ENCODE measurements around the gene PTPN14.
A peak's percentile ranks its signal among the peaks of the same experiment; 100 is the strongest.

The PTPN14 gene

DNA sequence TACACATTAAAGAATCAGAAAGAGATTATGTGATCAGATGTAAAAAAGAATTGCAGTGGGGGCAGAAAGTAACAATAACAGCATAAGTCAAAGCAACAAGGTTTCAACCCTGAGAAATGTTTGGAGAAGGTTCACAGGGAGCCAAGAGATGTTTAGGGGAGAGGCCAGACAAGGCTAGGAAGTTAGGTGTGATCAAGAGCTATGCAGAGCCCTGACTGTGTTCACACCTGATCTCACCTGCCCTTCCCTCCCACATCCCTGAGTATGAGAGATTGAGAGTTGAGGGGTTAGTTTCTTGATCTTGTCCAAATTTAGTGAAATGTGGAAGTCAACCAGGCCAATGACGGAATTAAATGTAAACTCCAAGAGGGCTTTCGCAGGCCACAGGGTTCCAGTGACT is 10.2 kb downstream of the PTPN14 start:
- TF ChIP-seq, protein P1, sequence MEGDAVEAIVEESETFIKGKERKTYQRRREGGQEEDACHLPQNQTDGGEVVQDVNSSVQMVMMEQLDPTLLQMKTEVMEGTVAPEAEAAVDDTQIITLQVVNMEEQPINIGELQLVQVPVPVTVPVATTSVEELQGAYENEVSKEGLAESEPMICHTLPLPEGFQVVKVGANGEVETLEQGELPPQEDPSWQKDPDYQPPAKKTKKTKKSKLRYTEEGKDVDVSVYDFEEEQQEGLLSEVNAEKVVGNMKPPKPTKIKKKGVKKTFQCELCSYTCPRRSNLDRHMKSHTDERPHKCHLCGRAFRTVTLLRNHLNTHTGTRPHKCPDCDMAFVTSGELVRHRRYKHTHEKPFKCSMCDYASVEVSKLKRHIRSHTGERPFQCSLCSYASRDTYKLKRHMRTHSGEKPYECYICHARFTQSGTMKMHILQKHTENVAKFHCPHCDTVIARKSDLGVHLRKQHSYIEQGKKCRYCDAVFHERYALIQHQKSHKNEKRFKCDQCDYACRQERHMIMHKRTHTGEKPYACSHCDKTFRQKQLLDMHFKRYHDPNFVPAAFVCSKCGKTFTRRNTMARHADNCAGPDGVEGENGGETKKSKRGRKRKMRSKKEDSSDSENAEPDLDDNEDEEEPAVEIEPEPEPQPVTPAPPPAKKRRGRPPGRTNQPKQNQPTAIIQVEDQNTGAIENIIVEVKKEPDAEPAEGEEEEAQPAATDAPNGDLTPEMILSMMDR (conservative IDR thresholded peaks at IDR 0.05; ENCODE audit: low read length) = no peak
- DNase-seq (ENCODE audit: low read depth) = no peak
- no peak overlapping the region for H3K4me3 ChIP-seq (ENCODE audit: low read length)

DNA sequence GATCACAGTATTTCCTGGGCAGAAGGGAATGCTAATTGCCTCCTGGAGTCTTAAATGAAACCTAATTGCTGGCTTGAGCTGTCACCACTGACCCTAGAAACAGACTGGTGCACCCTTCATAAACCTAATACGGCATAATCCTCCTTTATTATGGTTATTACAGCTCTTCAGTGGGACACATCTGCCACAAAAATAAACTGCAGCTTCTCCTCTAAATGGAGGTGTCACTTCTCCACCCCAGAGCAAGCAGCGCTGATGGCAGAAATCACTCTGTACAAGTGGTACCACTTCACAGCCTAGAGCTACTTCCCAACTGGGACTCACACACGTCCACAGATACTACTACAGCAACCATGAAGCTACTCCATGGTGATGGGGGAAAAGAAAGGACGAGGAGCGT is 11.1 kb downstream of the PTPN14 start:
- TF ChIP-seq, protein P1 (conservative IDR thresholded peaks at IDR 0.05; ENCODE audit: low read length) = no peak
- no peak overlapping the region for H3K4me3 ChIP-seq (ENCODE audit: low read length)
- DNase-seq (ENCODE audit: low read depth) = no peak

DNA sequence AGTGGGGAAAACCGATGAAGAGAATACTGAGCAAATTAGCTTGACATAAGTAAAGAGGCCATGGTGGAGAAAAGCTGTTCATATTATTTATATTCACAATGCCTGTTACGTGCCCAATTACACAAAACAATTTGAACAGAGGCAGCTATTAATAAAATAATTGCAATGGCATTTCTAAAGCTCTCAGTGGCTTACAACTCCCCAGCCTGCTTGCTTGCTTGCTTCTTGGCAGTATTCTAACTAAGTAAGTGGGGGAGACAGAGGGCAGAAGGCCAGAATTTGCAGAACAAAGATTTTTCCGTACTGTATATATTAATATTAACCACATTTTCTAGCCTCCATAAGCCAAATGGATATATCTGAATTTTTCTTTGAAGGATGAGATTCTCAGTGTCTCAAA is 12.9 kb downstream of the PTPN14 start:
- TF ChIP-seq, protein P1 (conservative IDR thresholded peaks at IDR 0.05; ENCODE audit: low read length) = no peak
- no peak for DNase-seq (ENCODE audit: low read depth)
- H3K4me3 ChIP-seq (ENCODE audit: low read length) = no peak overlapping the region

DNA sequence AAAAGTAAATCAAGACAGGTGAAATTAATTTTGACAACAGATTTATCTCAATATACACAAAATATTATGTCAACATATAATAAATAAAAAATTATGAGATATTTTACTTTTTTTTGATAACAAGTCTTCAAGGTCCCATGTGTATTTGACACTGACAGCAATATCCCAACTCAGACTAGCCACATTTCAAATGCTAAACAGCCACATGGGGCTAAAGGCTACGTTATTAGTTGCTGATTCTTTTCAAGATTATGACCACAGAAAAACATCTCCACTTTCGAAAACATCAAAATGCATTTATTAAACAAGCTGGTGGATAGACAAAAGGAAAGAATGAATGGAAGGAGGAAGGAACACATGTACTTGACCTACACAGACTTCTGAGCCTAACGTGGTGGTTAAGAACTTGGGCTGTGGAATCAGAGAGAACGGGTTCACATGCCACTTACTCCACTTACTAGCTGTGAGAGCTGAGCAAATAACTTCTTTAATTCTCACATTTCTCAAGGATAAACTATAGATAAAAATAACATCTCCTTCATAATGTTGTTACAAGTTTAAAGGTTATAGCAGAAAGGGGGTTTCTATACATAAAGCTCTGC is 13.4 kb downstream of the PTPN14 start:
- no peak for DNase-seq (ENCODE audit: low read depth)
- H3K4me3 ChIP-seq (ENCODE audit: low read length) = no peak overlapping the region
- TF ChIP-seq, protein P1 (conservative IDR thresholded peaks at IDR 0.05; ENCODE audit: low read length) = no peak

DNA sequence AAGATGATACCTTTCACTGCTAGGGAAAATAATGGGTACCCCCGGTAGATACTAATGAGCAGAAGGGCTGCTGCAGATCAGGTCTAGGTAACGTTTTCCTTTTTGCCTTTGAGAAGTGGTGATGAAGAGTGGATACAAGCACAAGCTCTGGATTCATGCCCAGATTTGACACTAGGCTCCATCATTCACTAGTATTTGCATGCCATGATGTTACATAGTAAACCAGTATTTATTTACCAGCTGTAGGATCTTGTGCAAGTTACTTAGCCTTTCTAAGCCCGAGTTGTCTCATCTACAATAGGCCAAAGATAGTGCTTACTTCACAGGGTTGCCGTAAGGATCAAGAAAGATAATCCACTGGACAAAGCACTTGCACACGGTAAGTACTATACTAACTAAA is 14.2 kb downstream of the PTPN14 start:
- no peak overlapping the region for H3K4me3 ChIP-seq (ENCODE audit: low read length)
- peak; percentile 53 for DNase-seq (ENCODE audit: low read depth)
- TF ChIP-seq, protein P1 (conservative IDR thresholded peaks at IDR 0.05; ENCODE audit: low read length) = no peak

DNA sequence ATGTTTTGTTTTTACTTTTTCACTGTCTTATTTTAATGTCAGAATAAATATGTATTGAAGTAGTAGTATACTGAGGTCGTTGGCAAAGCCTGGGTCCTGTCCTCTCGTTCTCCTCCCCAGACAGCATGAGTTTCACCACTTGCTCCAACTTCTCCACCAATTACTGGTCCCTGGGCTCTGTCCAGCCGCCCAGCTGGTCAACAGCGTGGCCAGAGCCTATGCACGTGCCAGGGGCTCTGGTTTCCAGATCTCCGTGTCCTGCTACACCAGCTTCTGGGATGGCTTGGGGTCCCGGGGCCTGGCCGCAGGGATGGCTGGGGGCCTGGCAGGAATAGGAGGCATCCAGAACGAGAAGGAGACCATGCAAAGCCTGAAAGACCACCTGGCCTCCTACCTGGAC is 19.3 kb downstream of the PTPN14 start:
- no peak overlapping the region for H3K4me3 ChIP-seq (ENCODE audit: low read length)
- TF ChIP-seq, protein P1 (conservative IDR thresholded peaks at IDR 0.05; ENCODE audit: low read length) = no peak
- DNase-seq (ENCODE audit: low read depth) = no peak

DNA sequence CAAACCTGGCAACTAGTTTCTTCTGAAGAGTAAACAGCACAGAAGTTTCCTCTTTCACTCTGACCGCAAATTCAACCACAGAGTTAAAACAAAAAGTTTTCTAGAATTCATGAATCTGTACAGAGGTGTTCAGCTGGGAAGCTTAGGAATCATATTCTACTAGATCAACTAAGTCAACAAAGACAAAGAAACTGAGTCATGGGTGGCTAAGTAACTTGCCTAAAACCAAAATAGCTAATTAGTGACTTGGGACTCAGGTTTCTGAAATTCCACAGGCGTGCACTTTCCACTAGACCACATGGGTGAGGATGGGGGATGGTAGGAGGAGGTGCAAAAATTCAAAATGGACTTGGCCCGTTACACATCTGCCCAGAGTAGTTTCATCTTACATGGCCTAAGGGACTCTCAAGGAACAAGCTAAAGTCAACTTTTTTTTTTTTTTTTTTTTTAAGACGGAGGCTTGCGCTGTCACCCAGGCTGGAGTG is 25.8 kb downstream of the PTPN14 start:
- DNase-seq (ENCODE audit: low read depth) = peak; percentile 34
- TF ChIP-seq, protein P1 (conservative IDR thresholded peaks at IDR 0.05; ENCODE audit: low read length) = no peak
- no peak overlapping the region for H3K4me3 ChIP-seq (ENCODE audit: low read length)
